DMS153 treated with DMSO at 0.1 percent for 48 hours (cell line): ENCODE results near the gene PMPCA.

Source experiments
- DNase-seq: peaks from one replicate; lab custom pipeline; 2025; ENCODE audit not compliant: unreplicated experiment; lab: John Stamatoyannopoulos, UW

PMPCA gene

GRCh38 chr9:136451221-136451877 lies 40.9 kb downstream of the PMPCA start:
- DNase-seq = no peak

- DNase-seq = no peak
Observed at GRCh38 chr9:136453326-136453725, 42.9 kb downstream of the PMPCA start.

DNA sequence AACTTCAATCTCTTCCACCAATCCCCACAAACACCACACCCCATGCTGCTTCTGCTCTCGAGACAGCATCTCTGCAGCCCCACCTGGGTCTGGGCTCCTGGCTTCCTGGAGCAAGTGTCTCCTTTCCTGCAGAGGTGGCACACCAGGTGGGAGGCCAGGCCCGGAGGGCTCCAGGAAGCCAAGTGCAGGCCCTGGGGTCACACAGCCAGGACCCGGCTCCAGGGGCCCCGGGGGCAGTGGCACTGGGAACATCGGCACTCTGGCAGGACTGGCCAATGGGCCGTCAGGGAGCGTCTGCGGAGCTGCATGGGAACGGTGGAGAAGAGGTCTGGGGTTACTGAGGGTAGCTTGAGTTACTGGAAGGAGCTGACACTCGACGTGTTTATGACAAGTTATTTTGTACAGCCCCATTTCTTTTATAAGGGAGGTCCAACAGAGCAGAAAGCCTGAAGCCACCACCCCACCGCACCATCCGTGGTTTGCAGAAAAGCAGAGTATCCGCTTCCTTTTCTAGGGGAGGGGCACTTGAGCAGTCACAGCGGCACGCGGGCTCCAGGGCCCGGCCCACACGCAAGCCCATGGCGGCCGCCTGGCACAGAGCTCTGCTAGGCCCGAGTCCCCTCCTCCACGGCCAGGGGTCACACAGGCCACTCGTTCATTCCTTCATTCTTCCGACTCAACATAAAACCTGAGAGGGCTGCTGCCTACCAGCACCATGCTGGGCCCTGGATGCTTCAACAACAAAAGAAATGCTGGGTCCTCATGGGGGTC lies 43.8 kb downstream of the PMPCA start:
- DNase-seq = no peak

- no peak for DNase-seq
Observed at GRCh38 chr9:136455043-136456002, 44.9 kb downstream of the PMPCA start.

DNA sequence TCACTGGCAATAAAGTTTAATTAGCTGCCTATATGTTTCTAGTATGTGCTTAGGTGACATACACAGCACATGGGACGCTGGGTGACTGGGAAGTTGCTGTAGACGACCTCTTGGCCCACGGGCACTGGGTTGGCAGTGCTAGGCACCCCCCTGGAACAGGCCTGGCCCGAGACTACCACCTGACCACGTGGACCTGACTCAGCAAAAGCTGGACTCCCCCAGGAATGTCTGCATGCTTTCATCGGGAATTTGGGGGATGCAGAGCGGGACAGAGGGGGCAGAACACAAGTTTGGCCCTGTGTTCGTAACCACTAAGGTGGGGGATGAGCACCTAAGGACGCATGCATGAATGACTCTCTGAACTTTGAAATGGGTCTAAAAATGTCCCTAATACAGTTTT lies 45.8 kb downstream of the PMPCA start:
- DNase-seq = no peak

DNA sequence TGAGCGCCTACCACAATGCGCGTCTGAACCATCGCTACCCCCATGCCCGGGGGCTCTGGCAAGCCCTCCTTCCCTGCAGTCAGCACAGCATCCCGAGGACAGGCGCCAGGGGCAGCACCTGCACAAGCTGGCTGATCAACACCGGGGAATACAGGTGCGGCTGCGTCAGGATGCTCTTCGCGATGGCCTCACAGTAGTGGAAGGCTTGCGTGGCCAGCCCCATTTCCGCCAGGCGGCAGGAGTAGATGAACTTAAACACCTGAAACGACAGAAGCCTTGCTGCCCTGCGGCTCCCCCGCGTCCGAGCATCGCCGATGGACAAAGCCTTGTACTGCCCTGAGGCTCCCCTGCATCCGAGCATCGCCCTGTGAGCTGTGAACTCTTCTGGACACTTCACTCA lies 46.9 kb downstream of the PMPCA start:
- DNase-seq = no peak

GRCh38 chr9:136459425-136459824 lies 49.0 kb downstream of the PMPCA start:
- DNase-seq = no peak

DNA sequence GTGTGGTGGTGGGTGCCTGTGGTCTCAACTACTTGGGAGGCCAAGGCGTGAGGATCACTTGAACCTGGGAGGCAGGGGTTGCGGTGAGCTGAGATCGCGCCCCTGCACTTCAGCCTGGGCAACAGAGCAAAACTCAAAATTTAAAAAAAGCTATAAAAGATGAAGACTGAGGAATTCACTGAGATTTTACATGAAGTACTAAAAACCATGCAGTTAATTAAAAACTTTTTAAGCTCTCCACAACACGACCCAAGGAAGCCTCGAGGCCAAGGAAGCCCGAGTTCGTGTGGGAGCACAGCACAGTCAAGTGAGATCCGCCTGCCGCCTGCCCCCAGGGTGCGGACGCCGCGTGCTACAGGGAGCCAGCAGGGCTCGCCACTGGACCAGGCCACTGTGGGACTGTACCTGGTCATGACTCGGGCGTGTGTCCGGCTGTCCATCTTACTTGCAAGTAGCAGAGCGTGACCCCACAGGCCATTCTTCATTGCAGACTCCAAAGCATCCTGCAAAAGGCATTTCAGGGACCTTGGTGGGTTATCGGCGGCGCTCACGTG lies 50.4 kb downstream of the PMPCA start:
- no peak for DNase-seq

GRCh38 chr9:136462664-136463063 lies 52.2 kb downstream of the PMPCA start:
- DNase-seq = no peak

DNA sequence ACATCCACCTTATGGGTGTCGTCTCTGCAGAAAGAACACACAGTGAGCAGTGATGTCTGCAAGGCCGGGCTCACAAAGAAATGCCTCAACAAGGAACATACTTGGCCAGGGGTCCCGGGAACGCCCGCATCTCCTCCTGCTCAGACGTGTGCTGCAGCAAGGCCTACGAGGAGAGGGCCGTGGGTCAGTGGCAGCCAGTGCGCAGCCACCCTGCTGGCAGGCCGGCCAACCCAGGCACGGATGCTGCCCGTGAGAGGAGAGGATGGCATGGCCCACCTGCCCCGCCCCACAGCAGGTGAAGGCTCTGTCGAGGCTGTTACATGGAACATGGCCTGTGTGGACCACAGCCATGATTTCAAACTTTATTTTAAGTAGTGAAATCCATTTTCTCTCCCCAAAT lies 53.1 kb downstream of the PMPCA start:
- no peak for DNase-seq

- no peak for DNase-seq
Observed at GRCh38 chr9:136464241-136464640, 53.8 kb downstream of the PMPCA start.

GRCh38 chr9:136465500-136466154 lies 55.2 kb downstream of the PMPCA start:
- no peak for DNase-seq

DNA sequence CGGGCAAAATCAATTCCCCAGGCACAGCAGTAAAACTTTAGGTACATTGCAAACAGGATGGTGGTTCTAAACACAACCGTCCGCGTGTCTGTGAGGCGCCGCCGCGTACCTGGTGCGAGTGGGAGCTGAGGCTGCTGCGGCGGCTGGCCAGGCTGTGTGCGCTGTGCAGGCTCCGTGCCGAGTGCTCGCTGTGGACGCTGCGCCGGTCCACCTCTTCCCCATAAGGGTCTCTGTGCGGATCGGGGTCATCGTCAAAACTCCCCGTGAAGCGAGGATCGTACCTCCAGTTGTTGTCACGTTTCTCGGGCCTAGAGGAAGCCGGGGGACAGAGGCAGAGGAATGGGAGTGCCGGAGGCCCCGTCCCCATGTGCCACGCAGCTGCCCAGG lies 55.7 kb downstream of the PMPCA start:
- DNase-seq = no peak

- no peak for DNase-seq
Observed at GRCh38 chr9:136467766-136468165, 57.3 kb downstream of the PMPCA start.

DNA sequence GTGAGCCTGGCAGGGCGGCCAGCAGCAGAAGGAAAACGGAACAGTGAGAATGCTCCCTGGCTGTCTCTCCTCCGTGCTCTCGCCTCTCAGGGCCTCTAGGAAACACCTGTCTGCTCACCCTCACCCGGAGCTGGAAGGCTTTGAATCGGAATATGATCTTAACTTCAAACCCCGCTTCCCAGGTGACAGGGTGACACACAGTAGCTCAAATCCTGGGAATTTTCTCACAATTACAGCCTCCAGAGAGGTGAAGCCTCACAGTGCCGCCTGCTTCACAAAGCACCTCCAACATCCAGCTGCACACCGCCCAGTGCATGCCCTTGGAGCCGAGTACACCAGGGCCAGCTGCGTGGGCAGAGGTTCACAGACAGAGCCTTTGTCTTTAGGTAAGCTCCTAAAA lies 59.9 kb downstream of the PMPCA start:
- no peak for DNase-seq

DNA sequence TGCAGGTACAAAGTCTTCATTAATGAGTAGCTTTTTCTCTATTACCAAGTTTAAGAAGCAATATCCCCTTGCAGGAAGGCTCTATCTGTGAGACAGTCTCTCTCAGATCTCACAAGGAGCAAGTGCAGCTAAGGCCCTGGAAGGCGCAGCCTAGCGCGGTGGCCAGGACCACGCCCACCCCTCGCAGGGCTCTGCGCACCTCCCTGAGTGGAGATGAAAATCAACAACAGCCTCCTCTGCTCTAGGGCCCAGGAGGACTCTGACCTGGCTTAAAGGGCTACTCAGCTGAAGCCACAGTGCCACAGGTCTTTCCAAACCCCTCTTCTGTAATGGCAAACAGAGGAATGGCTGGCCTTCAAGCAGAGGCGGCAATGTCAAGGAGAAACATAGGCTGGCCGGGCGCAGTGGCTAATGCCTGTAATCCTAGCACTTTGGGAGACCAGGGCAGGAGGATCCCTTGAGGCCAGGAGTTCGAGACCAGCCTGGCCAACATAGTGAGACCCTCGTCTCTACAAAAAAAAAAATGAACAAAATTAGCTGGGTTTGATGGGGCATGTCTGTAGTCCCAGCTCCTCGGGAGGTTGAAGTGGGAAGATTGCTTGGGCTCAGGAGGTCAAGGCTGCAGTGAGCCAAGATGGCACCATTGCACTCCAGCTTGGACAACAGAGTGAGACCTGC lies 60.5 kb downstream of the PMPCA start:
- no peak for DNase-seq

DNA sequence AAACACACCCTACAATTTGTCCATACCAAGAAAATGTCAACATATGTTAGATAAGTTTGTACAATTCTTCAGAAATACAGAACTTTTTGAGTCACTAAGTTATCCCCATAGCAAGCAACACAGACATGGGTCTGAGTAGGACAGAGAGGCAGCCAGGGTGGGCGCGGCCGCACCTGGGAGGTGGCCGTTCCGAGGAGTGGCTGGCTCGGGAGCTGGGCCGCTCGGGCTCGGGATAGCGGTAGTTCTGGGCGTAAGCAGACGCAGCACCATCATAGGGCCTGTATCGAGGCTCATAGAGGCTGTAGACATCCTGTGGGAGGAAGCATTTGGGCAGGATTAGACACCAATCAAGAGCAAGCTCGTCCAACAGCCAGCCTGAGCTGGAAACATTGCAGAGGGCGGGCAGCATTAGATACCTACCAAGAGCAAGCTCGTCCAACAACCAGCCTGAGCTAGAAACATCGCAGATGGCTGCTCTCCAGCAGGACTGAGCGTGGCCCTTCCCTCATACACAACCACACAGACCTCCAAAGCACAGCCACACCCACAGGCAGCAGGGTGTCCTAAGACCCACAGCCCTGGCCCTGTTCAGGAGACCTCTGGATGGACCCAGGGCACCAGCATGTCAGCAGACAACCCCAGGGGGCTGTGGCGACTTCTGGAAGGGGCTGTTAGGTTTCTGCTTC lies 61.5 kb downstream of the PMPCA start:
- no peak for DNase-seq

GRCh38 chr9:136472640-136473353 lies 62.3 kb downstream of the PMPCA start:
- DNase-seq = no peak

DNA sequence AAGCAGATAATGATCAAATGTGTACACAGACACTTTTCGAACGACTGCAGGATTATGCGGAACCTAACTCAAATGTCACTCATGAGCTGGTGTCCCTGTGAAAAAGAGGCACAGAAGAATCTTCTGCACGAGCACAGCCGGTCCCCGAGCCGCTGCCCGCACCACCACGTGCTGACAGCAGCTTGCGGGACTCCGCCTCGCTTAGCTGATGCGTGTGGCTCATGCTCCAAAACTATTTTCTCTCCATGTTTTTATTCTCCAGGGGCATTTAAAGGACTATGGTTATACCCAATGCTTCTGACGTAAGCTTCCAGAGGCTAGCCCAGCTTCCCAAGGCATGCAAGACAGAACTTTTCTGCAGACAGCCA lies 62.9 kb downstream of the PMPCA start:
- DNase-seq = no peak
